HG03175 (cell line): ENCODE results near the gene NONO.
"Not testable (repeated sequence)": the region's sequence is repeated elsewhere in the genome, so short reads cannot be mapped to it uniquely, and the experiment has no call there.

Experiments used
- ATAC-seq: cut with Tn5 transposase; IDR thresholded peaks from one replicate; pipeline ENCODE4 v1.9.1; 2021; ENCODE audit warnings: mild to moderate bottlenecking, moderate library complexity; ENCODE audit not compliant: unreplicated experiment

Gene NONO

GRCh38 chrX:71285929-71286328 lies 2.5 kb downstream of the NONO start:
- no peak for ATAC-seq

- no peak for ATAC-seq
Measured at GRCh38 chrX:71291381-71291780, 7.9 kb downstream of the NONO start.

GRCh38 chrX:71292669-71293365 lies 9.4 kb downstream of the NONO start:
- ATAC-seq, result no peak

- no peak for ATAC-seq
Measured at GRCh38 chrX:71296806-71297205, 13.4 kb downstream of the NONO start.

- ATAC-seq, result no peak
Measured at GRCh38 chrX:71298119-71298518, 14.7 kb downstream of the NONO start.

GRCh38 chrX:71300064-71300463 lies 16.6 kb downstream of the NONO start:
- ATAC-seq, result not testable (repeated sequence)

- ATAC-seq, result not testable (repeated sequence)
Measured at GRCh38 chrX:71300495-71300894, 17.1 kb downstream of the NONO start.

- no peak for ATAC-seq
Measured at GRCh38 chrX:71301195-71301924, 17.9 kb downstream of the NONO start, which contains the start of gene ITGB1BP2. TSS of gene ITGB1BP2 (plus strand) at chrX:71301750. CDS start at chrX:71301807, 57 bp downstream.

GRCh38 chrX:71302461-71303213 lies 19.2 kb downstream of the NONO start:
- ATAC-seq, result no peak

GRCh38 chrX:71304561-71304960 lies 21.1 kb downstream of the NONO start:
- ATAC-seq, result no peak

GRCh38 chrX:71315917-71316316 lies 32.5 kb downstream of the NONO start:
- no peak for ATAC-seq

GRCh38 chrX:71316959-71317358 lies 33.5 kb downstream of the NONO start:
- not testable (repeated sequence) for ATAC-seq

- no peak for ATAC-seq
Measured at GRCh38 chrX:71320126-71320525, 36.7 kb downstream of the NONO start.

GRCh38 chrX:71321731-71322130 lies 38.3 kb downstream of the NONO start:
- no peak for ATAC-seq

GRCh38 chrX:71324452-71324851 lies 41.0 kb downstream of the NONO start:
- ATAC-seq, result not testable (repeated sequence)

GRCh38 chrX:71326394-71326793 lies 43.0 kb downstream of the NONO start:
- ATAC-seq, result no peak

GRCh38 chrX:71349151-71349665 lies 65.8 kb downstream of the NONO start:
- ATAC-seq, result not testable (repeated sequence)

GRCh38 chrX:71349867-71350266 lies 66.4 kb downstream of the NONO start:
- ATAC-seq, result not testable (repeated sequence)
